ENCODE data around the gene CADM2.

GRCh38 chr3:85474241-85474640, 515.5 kb downstream of the CADM2 start:
- TF ChIP-seq CTCF (IDR thresholded peaks at IDR 0.05) (no peak), EP300 (IDR thresholded peaks at IDR 0.05) (no peak), POLR2A (IDR thresholded peaks at IDR 0.05) (no peak)
